ENCODE measurements around the gene TGM1.
"Not testable (repeated sequence)": the region's sequence is repeated elsewhere in the genome, so short reads cannot be mapped to it uniquely, and the experiment has no call there.

The TGM1 gene

DNA sequence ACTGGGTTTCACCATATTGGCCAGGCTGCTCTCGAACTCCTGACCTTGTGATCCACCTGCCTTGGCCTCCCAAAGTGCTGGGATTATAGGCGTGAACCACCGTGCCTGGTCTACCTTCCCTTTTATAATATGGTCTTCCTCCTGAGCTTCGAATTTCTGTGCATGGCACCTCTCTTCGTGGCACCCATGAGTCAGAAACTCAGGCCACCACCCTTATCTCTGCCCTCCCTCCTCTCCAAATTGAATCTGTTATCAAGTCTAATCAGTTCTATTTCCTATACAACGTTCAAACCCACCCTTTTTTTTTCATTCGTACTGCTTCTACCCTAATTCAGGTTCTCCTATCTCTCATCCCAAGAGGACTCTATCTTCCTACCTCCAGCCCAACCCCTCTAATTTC is 15.6 kb downstream of the TGM1 start:
- H2AFZ ChIP-seq (ENCODE audit: low read length) = no peak overlapping the region
- H3K4me1 ChIP-seq (ENCODE audit: low read length) = peaks cover 6% of the 10 kb centered on the region; the same call in 1 of the 2 replicates
- no peaks in the 10 kb centered on the region for H4K20me1 ChIP-seq (ENCODE audit: insufficient read depth, low read length)
- no peaks in the 10 kb centered on the region for H3K9me2 ChIP-seq (replicated peaks; ENCODE audit: insufficient read depth, low read length)
- no peak overlapping the region for H3K4me3 ChIP-seq (ENCODE audit: low read length)
- DNase-seq = no peak
- H3K9ac ChIP-seq (ENCODE audit: low read length) = peak overlapping the region; percentile 62; the same call in 1 of the 2 replicates
- peaks cover 21% of the 10 kb centered on the region; the same call in 1 of the 2 replicates for H3F3A ChIP-seq (ENCODE audit: insufficient read depth, low read length)
- peak overlapping the region; percentile 57; the same call in 1 of the 2 replicates for H3K4me2 ChIP-seq (ENCODE audit: low read depth, low read length)
- TF ChIP-seq EZH2 (optimal IDR thresholded peaks at IDR 0.05; ENCODE audit: low read depth, low read length) = no peak
- TF ChIP-seq, protein P1, sequence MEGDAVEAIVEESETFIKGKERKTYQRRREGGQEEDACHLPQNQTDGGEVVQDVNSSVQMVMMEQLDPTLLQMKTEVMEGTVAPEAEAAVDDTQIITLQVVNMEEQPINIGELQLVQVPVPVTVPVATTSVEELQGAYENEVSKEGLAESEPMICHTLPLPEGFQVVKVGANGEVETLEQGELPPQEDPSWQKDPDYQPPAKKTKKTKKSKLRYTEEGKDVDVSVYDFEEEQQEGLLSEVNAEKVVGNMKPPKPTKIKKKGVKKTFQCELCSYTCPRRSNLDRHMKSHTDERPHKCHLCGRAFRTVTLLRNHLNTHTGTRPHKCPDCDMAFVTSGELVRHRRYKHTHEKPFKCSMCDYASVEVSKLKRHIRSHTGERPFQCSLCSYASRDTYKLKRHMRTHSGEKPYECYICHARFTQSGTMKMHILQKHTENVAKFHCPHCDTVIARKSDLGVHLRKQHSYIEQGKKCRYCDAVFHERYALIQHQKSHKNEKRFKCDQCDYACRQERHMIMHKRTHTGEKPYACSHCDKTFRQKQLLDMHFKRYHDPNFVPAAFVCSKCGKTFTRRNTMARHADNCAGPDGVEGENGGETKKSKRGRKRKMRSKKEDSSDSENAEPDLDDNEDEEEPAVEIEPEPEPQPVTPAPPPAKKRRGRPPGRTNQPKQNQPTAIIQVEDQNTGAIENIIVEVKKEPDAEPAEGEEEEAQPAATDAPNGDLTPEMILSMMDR (IDR thresholded peaks at IDR 0.05; ENCODE audit: low read length) = no peak
- TF ChIP-seq EZH2phosphoT487 (IDR thresholded peaks at IDR 0.05; ENCODE audit: low read length) = no peak
- peak overlapping the region; percentile 84; the same call in 1 of the 2 replicates for H3K27ac ChIP-seq (ENCODE audit: low read length)
- no peaks in the 10 kb centered on the region for H3K9me3 ChIP-seq (replicated peaks; ENCODE audit: insufficient read depth, low read length)
- H3K27me3 ChIP-seq (replicated peaks; ENCODE audit: insufficient read depth, low read length) = no peaks in the 10 kb centered on the region
- no peaks in the 10 kb centered on the region for H3K36me3 ChIP-seq (replicated peaks; ENCODE audit: insufficient read depth, low read length)
- H3K79me2 ChIP-seq (ENCODE audit: low read length) = no peaks in the 10 kb centered on the region

DNA sequence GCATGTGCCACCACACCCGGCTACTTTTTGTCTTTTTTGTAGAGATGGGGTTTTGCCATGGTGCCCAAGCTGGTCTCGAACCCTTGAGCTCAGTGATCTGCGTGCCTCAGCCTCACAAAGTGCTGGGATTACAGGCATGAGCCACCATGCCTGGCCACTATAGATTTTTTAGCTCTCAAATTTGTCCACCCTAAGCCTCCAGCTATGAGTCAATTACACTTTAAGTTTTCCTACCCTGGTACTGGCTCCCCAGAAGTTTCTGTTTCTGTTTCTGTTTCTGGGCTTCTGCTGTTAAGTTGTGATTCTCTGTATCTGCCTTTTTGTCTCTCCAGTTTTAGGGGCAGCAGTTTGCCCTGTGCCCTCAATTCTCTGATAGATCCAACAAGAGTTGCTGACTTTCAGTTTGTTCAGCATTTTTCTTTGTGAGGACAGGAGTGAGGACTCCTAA is 16.2 kb downstream of the TGM1 start:
- Histone ChIP-seq H3K4me3 (ENCODE audit: low read length) (peak overlapping the region; percentile 25; the same call in 1 of the 2 replicates), H3K9ac (ENCODE audit: low read length) (peak overlapping the region; percentile 62)
- TF ChIP-seq EZH2 (optimal IDR thresholded peaks at IDR 0.05; ENCODE audit: low read depth, low read length) (no peak), EZH2phosphoT487 (IDR thresholded peaks at IDR 0.05; ENCODE audit: low read length) (no peak)
- TF ChIP-seq, protein P1 (IDR thresholded peaks at IDR 0.05; ENCODE audit: low read length) = no peak

DNA sequence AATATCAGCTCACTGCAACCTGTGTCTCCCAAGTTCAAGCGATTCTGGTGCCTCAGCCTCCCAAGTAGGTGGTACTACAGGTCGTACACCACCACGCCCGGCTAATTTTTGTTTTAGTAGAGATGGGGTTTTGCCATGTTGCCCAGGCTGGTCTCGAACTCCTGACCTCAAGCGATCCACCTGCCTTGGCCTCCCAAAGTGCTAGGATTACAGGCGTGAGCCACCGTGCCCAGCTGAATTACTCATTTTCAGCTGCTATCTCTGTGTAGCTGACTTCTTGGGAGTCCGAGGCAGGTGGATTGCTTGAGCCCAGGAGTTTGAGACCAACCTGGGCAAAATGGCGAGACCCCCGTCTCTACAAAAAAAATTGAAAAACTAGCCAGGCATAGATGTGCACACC is 17.6 kb downstream of the TGM1 start:
- not testable (repeated sequence) for H3K9me2 ChIP-seq (replicated peaks; ENCODE audit: insufficient read depth, low read length); DNase-seq; H3K4me2 ChIP-seq (ENCODE audit: low read depth, low read length); H3K27ac ChIP-seq (ENCODE audit: low read length); H3K4me3 ChIP-seq (ENCODE audit: low read length); H2AFZ ChIP-seq (ENCODE audit: low read length); H3K36me3 ChIP-seq (replicated peaks; ENCODE audit: insufficient read depth, low read length); H4K20me1 ChIP-seq (ENCODE audit: insufficient read depth, low read length); H3K9ac ChIP-seq (ENCODE audit: low read length); H3K4me1 ChIP-seq (ENCODE audit: low read length); H3K27me3 ChIP-seq (replicated peaks; ENCODE audit: insufficient read depth, low read length); H3K9me3 ChIP-seq (replicated peaks; ENCODE audit: insufficient read depth, low read length)
- Histone ChIP-seq H3F3A (ENCODE audit: insufficient read depth, low read length) (peaks cover 21% of the 10 kb centered on the region; the same call in 1 of the 2 replicates), H3K79me2 (ENCODE audit: low read length) (peaks cover 15% of the 10 kb centered on the region)

More for the DNA sequence above, 16.2 kb downstream of the TGM1 start:
- H3K4me2 ChIP-seq (ENCODE audit: low read depth, low read length) = peak overlapping the region; percentile 57; the same call in 1 of the 2 replicates
- H4K20me1 ChIP-seq (ENCODE audit: insufficient read depth, low read length) = no peaks in the 10 kb centered on the region
- peaks cover 21% of the 10 kb centered on the region; the same call in 1 of the 2 replicates for H3F3A ChIP-seq (ENCODE audit: insufficient read depth, low read length)
- no peaks in the 10 kb centered on the region for H3K36me3 ChIP-seq (replicated peaks; ENCODE audit: insufficient read depth, low read length)
- no peaks in the 10 kb centered on the region for H3K9me3 ChIP-seq (replicated peaks; ENCODE audit: insufficient read depth, low read length)
- peak overlapping the region; percentile 84 for H3K27ac ChIP-seq (ENCODE audit: low read length)
- H3K4me1 ChIP-seq (ENCODE audit: low read length) = peaks cover 6% of the 10 kb centered on the region; the same call in 1 of the 2 replicates
- H2AFZ ChIP-seq (ENCODE audit: low read length) = no peak overlapping the region
- no peaks in the 10 kb centered on the region for H3K27me3 ChIP-seq (replicated peaks; ENCODE audit: insufficient read depth, low read length)
- H3K9me2 ChIP-seq (replicated peaks; ENCODE audit: insufficient read depth, low read length) = no peaks in the 10 kb centered on the region
- peak; percentile 70 for DNase-seq
- H3K79me2 ChIP-seq (ENCODE audit: low read length) = peaks cover 3% of the 10 kb centered on the region; the same call in 1 of the 2 replicates

DNA sequence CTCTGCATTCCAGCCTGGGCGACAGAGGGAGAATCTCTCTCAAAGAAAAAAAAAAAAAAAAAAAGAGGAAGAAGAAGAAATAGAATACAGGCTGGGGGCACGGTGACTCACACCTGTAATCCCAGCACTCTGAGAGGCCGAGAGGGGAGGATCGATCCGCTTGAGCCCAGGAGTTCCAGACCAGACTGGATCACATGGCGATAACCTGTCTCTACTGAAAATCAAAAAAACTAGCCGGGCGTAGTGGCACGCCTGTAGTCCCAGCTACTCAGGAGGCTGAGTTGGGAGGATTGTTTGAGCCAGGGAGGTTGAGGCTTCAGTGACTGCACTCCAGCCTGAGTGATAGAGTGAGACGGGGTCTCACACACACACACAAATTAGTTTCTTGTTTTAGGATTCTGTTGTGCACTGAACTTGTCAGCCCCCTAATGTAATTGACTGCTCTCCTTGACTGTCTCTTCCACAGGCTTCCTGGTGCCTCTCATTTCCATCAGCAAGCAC is 19.6 kb downstream of the TGM1 start:
- Histone ChIP-seq H3K9ac (ENCODE audit: low read length) (peak overlapping the region; percentile 88; the same call in 1 of the 2 replicates), H2AFZ (ENCODE audit: low read length) (peak overlapping the region; percentile 48; the same call in 1 of the 2 replicates), H3K4me2 (ENCODE audit: low read depth, low read length) (peak overlapping the region; percentile 57), H3K27me3 (replicated peaks; ENCODE audit: insufficient read depth, low read length) (no peaks in the 10 kb centered on the region), H3K9me3 (replicated peaks; ENCODE audit: insufficient read depth, low read length) (no peaks in the 10 kb centered on the region), H4K20me1 (ENCODE audit: insufficient read depth, low read length) (no peaks in the 10 kb centered on the region), H3K4me1 (ENCODE audit: low read length) (peaks cover 11% of the 10 kb centered on the region; the same call in 1 of the 2 replicates), H3K27ac (ENCODE audit: low read length) (peak overlapping the region; percentile 97; the same call in 1 of the 2 replicates), H3K36me3 (replicated peaks; ENCODE audit: insufficient read depth, low read length) (no peaks in the 10 kb centered on the region), H3F3A (ENCODE audit: insufficient read depth, low read length) (peaks cover 21% of the 10 kb centered on the region; the same call in 1 of the 2 replicates), H3K79me2 (ENCODE audit: low read length) (peaks cover 22% of the 10 kb centered on the region), H3K4me3 (ENCODE audit: low read length) (peak overlapping the region; percentile 84), H3K9me2 (replicated peaks; ENCODE audit: insufficient read depth, low read length) (no peaks in the 10 kb centered on the region)
- no peak for TF ChIP-seq EZH2 (optimal IDR thresholded peaks at IDR 0.05; ENCODE audit: low read depth, low read length)
- TF ChIP-seq, protein P1 (IDR thresholded peaks at IDR 0.05; ENCODE audit: low read length) = no peak
- TF ChIP-seq EZH2phosphoT487 (IDR thresholded peaks at IDR 0.05; ENCODE audit: low read length) = no peak
- DNase-seq = peak; percentile 9
